ENCODE data around the gene NCSTN. TPM values are rescaled to one million over a fixed set of nuclear protein-coding genes. Genes with fewer than 3 reads are reported as not detected.

Gene NCSTN
- total RNA-seq, 1 experiment from 2014 or later = 58.0 TPM

DNA sequence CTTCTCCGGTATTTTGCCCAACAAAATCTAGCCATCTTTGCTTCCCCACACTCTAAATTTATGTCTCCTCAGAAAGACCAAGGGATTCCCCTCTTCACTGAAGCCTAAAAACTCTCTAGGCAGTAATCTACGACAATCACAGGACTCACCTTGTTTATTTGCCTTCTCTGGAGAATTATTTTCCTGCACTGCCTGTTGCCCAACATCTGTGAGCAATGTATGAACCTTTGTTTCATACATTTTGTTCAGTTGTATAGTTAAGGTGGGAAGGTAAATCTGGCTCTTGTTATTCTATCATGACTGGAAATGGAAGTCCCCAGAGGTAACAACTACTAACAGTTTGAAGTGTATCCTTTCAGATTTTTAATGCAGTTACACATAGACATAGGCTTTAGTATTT, 2.3 kb upstream of the NCSTN start:
- peaks cover 46% of the 10 kb centered on the region for H3K36me3 ChIP-seq (ENCODE audit: insufficient read depth, low read length, poor library complexity, severe bottlenecking)
- intact Hi-C loops (cut with micrococcal nuclease; ENCODE audit: unreplicated experiment) = no loop called here
- no TSS peak for BruUV-seq (replicated peaks)

GRCh38 chr1:160342526-160342925, 657 bp upstream of the NCSTN start:
- peaks cover 7% of the 10 kb centered on the region for H3K4me1 ChIP-seq (ENCODE audit: insufficient read depth, low read length, poor library complexity, severe bottlenecking)
- peaks cover 34% of the 10 kb centered on the region for H3K36me3 ChIP-seq (ENCODE audit: insufficient read depth, low read length, poor library complexity, severe bottlenecking)
- ChIA-PET CTCF (no interaction called here), POLR2A (ENCODE audit: low non-redundant PET) (no interaction called here)
- intact Hi-C loops (cut with micrococcal nuclease; ENCODE audit: unreplicated experiment) = no loop called here
- no peaks in the 10 kb centered on the region for H3K9me3 ChIP-seq (ENCODE audit: low read depth, low read length, poor library complexity, severe bottlenecking)
- BruUV-seq (replicated peaks) = no TSS peak
- peak overlapping the region; percentile 80 for H3K4me3 ChIP-seq (ENCODE audit: low read depth, low read length, poor library complexity, severe bottlenecking)
- H3K27ac ChIP-seq (ENCODE audit: low read depth, low read length, poor library complexity, severe bottlenecking) = peak overlapping the region; percentile 92
- no peaks in the 10 kb centered on the region for H3K27me3 ChIP-seq (replicated peaks; ENCODE audit: insufficient read depth, low read depth, low read length, poor library complexity)
- TF ChIP-seq CTCF (conservative IDR thresholded peaks at IDR 0.05; ENCODE audit: low read depth, low read length) = no peak
- no peak for TF ChIP-seq EZH2 (IDR thresholded peaks at IDR 0.05; ENCODE audit: borderline replicate concordance, low read depth, low read length, poor library complexity, severe bottlenecking)
- peak; percentile 25 for DNase-seq (ENCODE audit: low spot score)

More for the DNA sequence above, 2.3 kb upstream of the NCSTN start:
- no peak for DNase-seq (ENCODE audit: low spot score)
- no peak for TF ChIP-seq CTCF (conservative IDR thresholded peaks at IDR 0.05; ENCODE audit: low read depth, low read length)
- TF ChIP-seq EZH2 (IDR thresholded peaks at IDR 0.05; ENCODE audit: borderline replicate concordance, low read depth, low read length, poor library complexity, severe bottlenecking) = no peak
- Histone ChIP-seq H3K27ac (ENCODE audit: low read depth, low read length, poor library complexity, severe bottlenecking) (no peak overlapping the region), H3K27me3 (replicated peaks; ENCODE audit: insufficient read depth, low read depth, low read length, poor library complexity) (no peaks in the 10 kb centered on the region), H3K9me3 (ENCODE audit: low read depth, low read length, poor library complexity, severe bottlenecking) (no peaks in the 10 kb centered on the region), H3K4me3 (ENCODE audit: low read depth, low read length, poor library complexity, severe bottlenecking) (no peak overlapping the region), H3K4me1 (ENCODE audit: insufficient read depth, low read length, poor library complexity, severe bottlenecking) (peaks cover 7% of the 10 kb centered on the region)
- CTCF ChIA-PET = no interaction called here
- POLR2A ChIA-PET (ENCODE audit: low non-redundant PET) = no interaction called here

DNA sequence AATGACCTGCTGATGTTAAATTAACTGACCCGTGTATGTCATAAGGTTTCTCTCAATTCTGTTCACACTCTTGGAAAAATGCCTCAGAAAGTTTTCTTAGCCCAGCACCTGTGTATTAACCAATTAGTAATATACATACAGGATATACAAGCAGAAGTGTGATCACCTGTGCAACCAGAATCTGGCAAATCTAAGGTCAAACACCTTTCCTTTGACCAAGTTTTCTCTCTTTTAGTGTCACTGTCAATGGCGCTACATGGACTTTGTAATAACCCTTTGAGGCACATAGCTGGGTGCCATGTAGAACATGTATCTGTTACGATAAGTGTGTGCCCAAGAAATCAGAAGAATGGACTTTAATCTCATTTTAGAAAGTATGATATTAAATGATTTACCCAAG, 1.1 kb downstream of the NCSTN start:
- Histone ChIP-seq H3K9me3 (ENCODE audit: low read depth, low read length, poor library complexity, severe bottlenecking) (no peaks in the 10 kb centered on the region), H3K36me3 (ENCODE audit: insufficient read depth, low read length, poor library complexity, severe bottlenecking) (peaks cover 30% of the 10 kb centered on the region), H3K27ac (ENCODE audit: low read depth, low read length, poor library complexity, severe bottlenecking) (peak overlapping the region; percentile 92), H3K27me3 (replicated peaks; ENCODE audit: insufficient read depth, low read depth, low read length, poor library complexity) (no peaks in the 10 kb centered on the region), H3K4me3 (ENCODE audit: low read depth, low read length, poor library complexity, severe bottlenecking) (peak overlapping the region; percentile 80), H3K4me1 (ENCODE audit: insufficient read depth, low read length, poor library complexity, severe bottlenecking) (peaks cover 7% of the 10 kb centered on the region)
- CTCF ChIA-PET = no interaction called here
- no peak for DNase-seq (ENCODE audit: low spot score)
- intact Hi-C loops (cut with micrococcal nuclease; ENCODE audit: unreplicated experiment) = no loop called here
- TF ChIP-seq EZH2 (IDR thresholded peaks at IDR 0.05; ENCODE audit: borderline replicate concordance, low read depth, low read length, poor library complexity, severe bottlenecking) (no peak), CTCF (conservative IDR thresholded peaks at IDR 0.05; ENCODE audit: low read depth, low read length) (no peak)
- no TSS peak for BruUV-seq (replicated peaks)
- POLR2A ChIA-PET (ENCODE audit: low non-redundant PET) = no interaction called here
